Coronary artery (tissue), 2 donors: ENCODE measurements around the gene ARHGAP18.
A peak's percentile ranks its signal among the peaks of the same experiment; 100 is the strongest.

ENCODE experiments used
- DNase-seq: peaks from one replicate; pipeline ENCODE4 v3.0.0-alpha.2; 2017; ENCODE audit warnings: low spot score
- H3K27ac ChIP-seq, 2 donors: fragments of 200-600 bp; sonication (generic); one replicate each; pipeline ENCODE4 v1.5.1; 2016 to 2019
- H3K4me3 ChIP-seq: fragments of 200-600 bp; sonication (generic); 2 replicates; pipeline ENCODE4 v1.5.1; 2016; ENCODE audit warnings: mild to moderate bottlenecking, moderate library complexity
- CTCF ChIP-seq: fragments of 200-600 bp; sonication (generic); IDR thresholded peaks from one replicate; pipeline ENCODE4 v1.5.1; 2019; ENCODE audit warnings: antibody characterized with exemption

ARHGAP18 gene

GRCh38 chr6:129643968-129644367, 66.0 kb downstream of the ARHGAP18 start:
- Histone ChIP-seq H3K27ac (peak overlapping the region in 1 of 2 donors; percentile 12), H3K4me3 (no peak overlapping the region)
- no peak for TF ChIP-seq CTCF
- DNase-seq = no peak

GRCh38 chr6:129643176-129643575, 66.8 kb downstream of the ARHGAP18 start:
- peak overlapping the region in 1 of 2 donors; percentile 12 for H3K27ac ChIP-seq
- no peak for TF ChIP-seq CTCF
- no peak for DNase-seq
- H3K4me3 ChIP-seq = no peak overlapping the region

GRCh38 chr6:129642322-129642721, 67.7 kb downstream of the ARHGAP18 start:
- Histone ChIP-seq H3K4me3 (no peak overlapping the region), H3K27ac (no peak overlapping the region)
- no peak for TF ChIP-seq CTCF
- no peak for DNase-seq

- no peak overlapping the region for H3K27ac ChIP-seq
- no peak overlapping the region for H3K4me3 ChIP-seq
- no peak for TF ChIP-seq CTCF
- no peak for DNase-seq
These were observed 68.6 kb downstream of the ARHGAP18 start for GRCh38 chr6:129641344-129641743.

GRCh38 chr6:129638686-129639085, 71.3 kb downstream of the ARHGAP18 start:
- Histone ChIP-seq H3K27ac (no peak overlapping the region), H3K4me3 (no peak overlapping the region)
- TF ChIP-seq CTCF = no peak
- no peak for DNase-seq

- no peak overlapping the region for H3K4me3 ChIP-seq
- peak overlapping the region in 1 of 2 donors; percentile 42 for H3K27ac ChIP-seq
- DNase-seq = no peak
- no peak for TF ChIP-seq CTCF
These were observed 71.8 kb downstream of the ARHGAP18 start for GRCh38 chr6:129638055-129638684.

GRCh38 chr6:129637340-129638054, 72.5 kb downstream of the ARHGAP18 start:
- TF ChIP-seq CTCF = no peak
- Histone ChIP-seq H3K27ac (peak overlapping the region in 1 of 2 donors; percentile 42), H3K4me3 (no peak overlapping the region)
- DNase-seq = no peak
